NCI-H2029 treated with DMSO at 0.1 percent for 48 hours (cell line): ENCODE data around the gene SHANK2.

Experiments used
- DNase-seq: peaks from one replicate; lab custom pipeline; 2025; lab: John Stamatoyannopoulos, UW

SHANK2 gene

GRCh38 chr11:71269603-71270511 lies 17.5 kb upstream of the SHANK2 start:
- DNase-seq = no peak

DNA sequence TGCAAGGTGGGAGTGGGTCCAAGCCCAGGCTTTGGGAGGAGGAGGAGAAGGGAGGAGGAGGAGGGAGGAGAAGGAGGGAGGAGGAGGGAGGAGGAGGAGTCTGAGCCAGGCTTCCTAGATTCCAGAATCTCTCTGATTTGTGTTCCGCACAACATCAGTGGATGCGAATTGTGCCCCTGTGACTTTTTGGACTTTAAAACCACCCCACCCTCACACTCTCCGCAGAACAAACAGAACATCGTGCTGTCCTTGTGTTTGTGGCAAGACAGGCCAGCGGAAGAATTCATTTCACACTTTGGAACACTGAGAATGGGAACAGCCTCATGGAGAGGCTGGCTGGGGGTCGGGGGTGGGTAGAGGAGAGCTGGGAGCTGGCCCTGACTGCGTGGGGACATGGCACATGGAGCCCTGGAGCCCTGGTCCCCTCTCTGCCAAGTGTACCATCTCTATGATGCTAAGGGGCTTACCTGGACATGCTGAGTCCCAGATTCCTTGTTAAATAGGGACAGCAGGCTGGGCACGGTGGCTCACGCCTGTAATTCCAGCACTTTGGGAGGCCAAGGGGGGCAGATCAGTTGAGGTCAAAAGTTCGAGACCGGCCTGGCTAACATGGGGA lies 16.4 kb upstream of the SHANK2 start:
- DNase-seq = no peak

- DNase-seq = no peak
Observed at GRCh38 chr11:71267807-71268421, 15.5 kb upstream of the SHANK2 start.

DNA sequence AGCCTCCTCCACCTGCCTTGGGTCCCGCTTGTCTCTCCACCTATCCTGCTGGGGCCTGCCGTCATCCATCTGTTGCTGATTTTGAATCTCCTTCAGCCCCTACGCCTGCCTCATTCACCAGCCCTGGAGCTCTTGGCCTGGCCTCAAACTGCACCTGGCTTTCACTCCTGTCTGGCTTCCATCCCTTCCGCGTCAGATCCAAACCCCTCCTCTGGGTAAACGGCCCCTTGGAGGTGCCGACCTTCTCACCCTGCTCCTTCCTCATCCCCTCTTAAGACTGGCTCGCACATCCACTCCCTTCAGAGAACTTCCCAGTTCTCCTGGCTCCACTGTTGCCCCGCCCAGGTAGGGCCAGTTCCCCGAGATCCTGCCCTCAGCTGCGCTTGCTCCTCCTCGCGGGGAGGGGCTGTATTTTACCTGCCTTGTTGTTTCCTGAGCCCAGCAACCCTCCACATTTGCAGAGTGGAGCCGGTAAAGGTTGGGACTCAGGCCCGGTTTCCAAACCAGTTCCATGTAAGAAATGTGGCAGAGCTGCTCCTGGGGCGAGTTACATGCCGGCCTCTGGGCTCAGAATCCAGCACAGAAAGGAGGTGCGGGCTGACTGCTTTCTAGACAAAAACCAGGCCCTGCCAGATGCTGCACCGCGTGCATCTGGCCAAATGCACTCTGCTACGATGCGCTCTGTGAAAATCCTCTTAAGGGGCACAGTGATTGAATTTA lies 13.9 kb upstream of the SHANK2 start:
- no peak for DNase-seq

- no peak for DNase-seq
Observed at GRCh38 chr11:71265559-71266092, 13.2 kb upstream of the SHANK2 start.

DNA sequence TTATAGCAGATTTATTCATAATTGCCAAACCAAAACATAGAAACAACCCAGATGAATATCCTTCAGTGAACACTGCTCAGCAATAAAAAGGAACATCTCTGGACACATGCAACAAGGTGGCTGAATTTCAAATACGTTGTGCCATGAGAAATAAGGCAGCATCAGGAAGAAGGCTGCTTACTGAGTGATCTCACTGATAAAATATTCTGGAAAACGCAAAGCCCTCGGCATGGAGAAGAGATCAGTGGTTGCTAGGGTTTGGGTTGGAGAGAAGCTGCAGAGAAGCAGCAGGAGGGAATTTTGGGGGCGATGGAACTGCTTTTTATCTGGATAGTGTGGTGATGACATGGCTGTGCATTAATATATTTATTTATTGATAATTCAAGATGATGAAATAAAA lies 11.0 kb upstream of the SHANK2 start:
- DNase-seq = no peak

GRCh38 chr11:71255800-71256479 lies 3.6 kb upstream of the SHANK2 start:
- no peak for DNase-seq

GRCh38 chr11:71255323-71255722 lies 2.9 kb upstream of the SHANK2 start:
- no peak for DNase-seq

- no peak for DNase-seq
Observed at GRCh38 chr11:71253794-71254193, 1.4 kb upstream of the SHANK2 start.

DNA sequence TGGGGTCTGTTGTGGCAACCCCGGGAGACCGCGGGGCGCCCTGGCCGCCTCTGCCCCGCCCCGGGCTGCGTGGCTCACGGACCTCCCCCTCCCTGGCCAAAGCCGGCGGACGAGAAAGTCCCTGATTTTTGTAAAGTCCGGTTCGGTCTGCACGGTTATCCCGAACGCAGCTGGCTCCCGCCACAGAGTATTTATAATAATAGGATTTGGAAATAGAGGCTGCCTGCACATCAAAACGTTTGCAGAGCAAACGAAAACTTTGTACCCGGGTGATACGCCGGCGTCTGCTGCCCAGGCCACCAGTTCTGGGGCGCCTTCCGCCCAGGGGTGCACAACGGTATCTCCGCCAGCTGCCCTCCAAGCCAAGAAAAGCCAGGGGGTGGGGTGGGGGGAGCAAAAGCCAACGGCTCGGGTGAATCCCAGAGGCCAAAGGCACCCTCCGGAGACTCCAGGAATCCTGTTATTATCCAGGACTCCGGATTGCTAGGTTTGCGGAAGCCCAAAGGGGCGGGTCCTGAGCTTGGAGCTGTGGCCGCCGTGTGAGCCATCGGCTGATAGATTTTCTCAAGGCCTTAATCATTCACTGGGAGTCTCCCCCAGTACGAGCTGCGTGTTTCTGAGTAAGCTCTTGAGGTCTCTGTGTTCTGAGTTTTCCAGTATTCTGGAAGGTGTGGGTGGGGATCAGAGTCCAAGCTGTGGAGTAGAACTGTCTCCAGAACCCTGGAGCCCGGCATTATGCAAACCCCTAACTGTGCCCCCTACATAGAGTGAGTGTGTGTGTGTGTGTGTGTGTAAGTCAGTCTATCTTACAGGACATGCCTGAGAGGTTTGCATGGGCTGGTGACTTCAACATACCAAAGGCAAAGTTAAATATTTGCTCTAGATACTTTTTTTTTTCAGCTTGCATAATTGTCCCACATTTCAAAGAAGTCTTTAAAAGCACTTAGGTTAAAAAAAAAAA lies 673 bp upstream of the SHANK2 start:
- DNase-seq = no peak

DNA sequence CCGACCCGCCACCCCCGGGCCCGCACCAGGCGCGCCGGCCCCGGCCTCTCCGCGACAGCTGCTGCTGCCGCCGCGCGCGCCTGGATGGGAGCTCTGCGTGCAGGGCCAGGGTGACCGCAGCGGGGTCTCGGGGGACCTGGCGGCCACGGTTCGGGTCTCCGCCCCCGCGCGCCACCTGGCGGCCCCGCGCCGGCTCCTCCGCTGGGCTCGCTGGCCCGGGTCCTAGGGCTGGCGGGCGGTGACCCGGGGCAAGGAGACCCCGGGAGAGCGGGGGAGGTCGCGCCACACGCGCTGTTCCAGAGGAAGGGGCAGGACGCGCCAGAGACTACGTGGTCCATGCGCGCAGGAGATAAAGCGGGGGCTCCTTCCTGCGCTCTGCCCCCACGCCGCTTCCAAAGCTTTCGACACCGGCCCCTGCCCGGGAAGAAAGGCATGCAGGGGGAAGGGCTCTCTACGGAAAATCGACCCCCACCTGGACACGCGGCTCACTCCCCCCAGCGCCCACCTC lies 562 bp downstream of the SHANK2 start:
- DNase-seq = no peak

- DNase-seq = no peak
Observed at GRCh38 chr11:71251151-71251721, 1.1 kb downstream of the SHANK2 start.

- no peak for DNase-seq
Observed at GRCh38 chr11:71250523-71251150, 1.7 kb downstream of the SHANK2 start.

- DNase-seq = no peak
Observed at GRCh38 chr11:71249301-71249700, 3.1 kb downstream of the SHANK2 start.

- no peak for DNase-seq
Observed at GRCh38 chr11:71248656-71249055, 3.7 kb downstream of the SHANK2 start.

DNA sequence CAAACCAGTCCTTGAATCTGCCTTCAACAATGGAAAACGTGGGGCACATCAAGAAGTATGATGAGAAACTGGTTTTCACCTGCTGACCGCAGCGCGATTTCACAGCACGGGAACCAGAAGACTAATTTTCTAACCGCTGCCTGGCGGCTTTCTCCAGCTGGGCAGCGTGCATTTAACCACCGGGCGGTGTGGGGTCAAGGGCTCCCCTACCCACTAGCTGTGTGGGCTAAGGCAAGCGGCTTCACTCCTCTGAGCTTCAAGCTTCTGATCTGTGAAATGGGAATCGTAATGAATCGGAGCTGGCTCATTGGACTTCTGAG lies 4.2 kb downstream of the SHANK2 start:
- DNase-seq = no peak

DNA sequence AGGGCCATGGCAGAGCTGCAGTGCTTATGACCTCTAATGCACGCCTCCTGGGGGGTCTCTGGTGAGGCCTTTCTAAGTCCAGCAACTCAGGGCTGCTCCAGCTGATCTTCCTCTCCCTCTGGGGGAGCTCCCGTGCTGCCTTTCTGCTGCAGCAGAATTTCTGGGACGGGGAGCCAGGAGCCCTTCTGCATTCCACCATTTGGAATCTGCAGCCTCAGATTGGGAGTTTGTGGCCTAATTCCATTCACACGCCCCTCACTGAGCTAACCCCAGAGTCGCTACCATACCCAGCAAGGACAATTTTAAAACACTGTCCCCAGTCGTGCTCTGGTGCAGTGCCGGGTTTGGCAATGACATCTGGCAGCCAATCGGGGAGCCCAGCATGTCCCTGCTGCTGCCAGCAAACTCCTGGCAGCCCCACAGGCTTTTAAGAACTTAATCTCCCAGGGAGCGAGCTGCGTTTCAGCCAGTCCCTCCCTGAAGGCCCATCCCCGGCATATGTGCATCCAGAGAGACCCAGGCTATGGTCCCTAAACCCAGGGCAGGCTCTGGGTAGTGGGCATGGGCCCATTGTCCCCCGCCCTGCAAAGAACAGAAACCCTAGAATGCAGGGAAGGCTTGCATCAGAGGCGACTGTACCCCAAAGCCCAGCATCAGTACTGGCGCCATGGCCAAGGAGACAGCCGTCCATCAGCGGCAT lies 4.7 kb downstream of the SHANK2 start:
- no peak for DNase-seq

- no peak for DNase-seq
Observed at GRCh38 chr11:71246559-71246958, 5.8 kb downstream of the SHANK2 start.
